ENCODE measurements around the gene GAREM1.

GAREM1 gene

GRCh38 chr18:32301361-32301760 lies 169.3 kb downstream of the GAREM1 start:
- no peak overlapping the region for H3K27ac ChIP-seq (ENCODE audit: low read length)
- H3K4me2 ChIP-seq (ENCODE audit: low read length), result no peak overlapping the region
- H3K27me3 ChIP-seq (ENCODE audit: low read depth, low read length), result no peaks in the 10 kb centered on the region
- no peak overlapping the region for H2AFZ ChIP-seq (ENCODE audit: low read depth, low read length)
- no peaks in the 10 kb centered on the region for H3K79me2 ChIP-seq (ENCODE audit: low read length)
- H3K9ac ChIP-seq (ENCODE audit: low read length), result no peak overlapping the region
- no peak overlapping the region for H3K4me3 ChIP-seq (ENCODE audit: low read length)
- H3K4me1 ChIP-seq (ENCODE audit: low read length), result peaks cover 13% of the 10 kb centered on the region
- TF ChIP-seq EZH2phosphoT487 (IDR thresholded peaks at IDR 0.05; ENCODE audit: low read depth) (no peak), CTCF (IDR thresholded peaks at IDR 0.05; ENCODE audit: low read depth, low read length) (no peak)
- no peaks in the 10 kb centered on the region for H4K20me1 ChIP-seq (ENCODE audit: insufficient read depth, low read length)
- no peaks in the 10 kb centered on the region for H3K9me3 ChIP-seq (ENCODE audit: insufficient read depth, low read length)
- H3K36me3 ChIP-seq (replicated peaks; ENCODE audit: low read depth, low read length), result no peaks in the 10 kb centered on the region

- Histone ChIP-seq H3K36me3 (replicated peaks; ENCODE audit: low read depth, low read length) (no peaks in the 10 kb centered on the region), H3K79me2 (ENCODE audit: low read length) (no peaks in the 10 kb centered on the region), H3K27ac (ENCODE audit: low read length) (no peak overlapping the region), H3K4me3 (ENCODE audit: low read length) (no peak overlapping the region), H4K20me1 (ENCODE audit: insufficient read depth, low read length) (no peaks in the 10 kb centered on the region), H3K9me3 (ENCODE audit: insufficient read depth, low read length) (no peaks in the 10 kb centered on the region), H3K9ac (ENCODE audit: low read length) (no peak overlapping the region), H3K4me1 (ENCODE audit: low read length) (peaks cover 13% of the 10 kb centered on the region), H3K27me3 (ENCODE audit: low read depth, low read length) (no peaks in the 10 kb centered on the region), H3K4me2 (ENCODE audit: low read length) (no peak overlapping the region), H2AFZ (ENCODE audit: low read depth, low read length) (no peak overlapping the region)
- TF ChIP-seq EZH2phosphoT487 (IDR thresholded peaks at IDR 0.05; ENCODE audit: low read depth) (no peak), CTCF (IDR thresholded peaks at IDR 0.05; ENCODE audit: low read depth, low read length) (no peak)
Measured at GRCh38 chr18:32300914-32301313, 169.8 kb downstream of the GAREM1 start.

GRCh38 chr18:32299484-32299883 lies 171.2 kb downstream of the GAREM1 start:
- Histone ChIP-seq H4K20me1 (ENCODE audit: insufficient read depth, low read length) (no peaks in the 10 kb centered on the region), H3K4me2 (ENCODE audit: low read length) (no peak overlapping the region), H2AFZ (ENCODE audit: low read depth, low read length) (no peak overlapping the region), H3K79me2 (ENCODE audit: low read length) (no peaks in the 10 kb centered on the region), H3K36me3 (replicated peaks; ENCODE audit: low read depth, low read length) (no peaks in the 10 kb centered on the region), H3K27ac (ENCODE audit: low read length) (no peak overlapping the region), H3K4me1 (ENCODE audit: low read length) (peaks cover 19% of the 10 kb centered on the region), H3K4me3 (ENCODE audit: low read length) (no peak overlapping the region), H3K9ac (ENCODE audit: low read length) (no peak overlapping the region), H3K9me3 (ENCODE audit: insufficient read depth, low read length) (no peaks in the 10 kb centered on the region), H3K27me3 (ENCODE audit: low read depth, low read length) (no peaks in the 10 kb centered on the region)
- no peak for TF ChIP-seq EZH2phosphoT487 (IDR thresholded peaks at IDR 0.05; ENCODE audit: low read depth)
- TF ChIP-seq CTCF (IDR thresholded peaks at IDR 0.05; ENCODE audit: low read depth, low read length), result no peak

- peaks cover 21% of the 10 kb centered on the region for H3K4me1 ChIP-seq (ENCODE audit: low read length)
- no peak overlapping the region for H3K4me3 ChIP-seq (ENCODE audit: low read length)
- H3K4me2 ChIP-seq (ENCODE audit: low read length), result no peak overlapping the region
- no peaks in the 10 kb centered on the region for H4K20me1 ChIP-seq (ENCODE audit: insufficient read depth, low read length)
- H2AFZ ChIP-seq (ENCODE audit: low read depth, low read length), result no peak overlapping the region
- no peak overlapping the region for H3K27ac ChIP-seq (ENCODE audit: low read length)
- H3K36me3 ChIP-seq (replicated peaks; ENCODE audit: low read depth, low read length), result no peaks in the 10 kb centered on the region
- H3K9me3 ChIP-seq (ENCODE audit: insufficient read depth, low read length), result no peaks in the 10 kb centered on the region
- H3K27me3 ChIP-seq (ENCODE audit: low read depth, low read length), result no peaks in the 10 kb centered on the region
- no peaks in the 10 kb centered on the region for H3K79me2 ChIP-seq (ENCODE audit: low read length)
- no peak overlapping the region for H3K9ac ChIP-seq (ENCODE audit: low read length)
- TF ChIP-seq EZH2phosphoT487 (IDR thresholded peaks at IDR 0.05; ENCODE audit: low read depth), result no peak
- no peak for TF ChIP-seq CTCF (IDR thresholded peaks at IDR 0.05; ENCODE audit: low read depth, low read length)
Measured at GRCh38 chr18:32298171-32298667, 172.5 kb downstream of the GAREM1 start.
